HG03045 (cell line): ENCODE measurements around the gene SAMD9L.
A peak's percentile ranks its signal among the peaks of the same experiment; 100 is the strongest.

Source experiments
- ATAC-seq: cut with Tn5 transposase; IDR thresholded peaks from one replicate; pipeline ENCODE4 v1.9.1; 2021; ENCODE audit warnings: mild to moderate bottlenecking, moderate library complexity; ENCODE audit not compliant: unreplicated experiment

SAMD9L gene

GRCh38 chr7:93148144-93148543 lies at the start of gene SAMD9L:
Gene SAMD9L (minus strand): TSS chr7:93148385. CDS start chr7:93135971, 12,414 bp downstream.
- ATAC-seq = peak; percentile 48

GRCh38 chr7:93196336-93196735 lies 48.2 kb upstream of the SAMD9L start:
- no peak for ATAC-seq

- no peak for ATAC-seq
Measured at GRCh38 chr7:93194386-93194785, 46.2 kb upstream of the SAMD9L start.

- no peak for ATAC-seq
Measured at GRCh38 chr7:93188870-93189634, 40.9 kb upstream of the SAMD9L start.

DNA sequence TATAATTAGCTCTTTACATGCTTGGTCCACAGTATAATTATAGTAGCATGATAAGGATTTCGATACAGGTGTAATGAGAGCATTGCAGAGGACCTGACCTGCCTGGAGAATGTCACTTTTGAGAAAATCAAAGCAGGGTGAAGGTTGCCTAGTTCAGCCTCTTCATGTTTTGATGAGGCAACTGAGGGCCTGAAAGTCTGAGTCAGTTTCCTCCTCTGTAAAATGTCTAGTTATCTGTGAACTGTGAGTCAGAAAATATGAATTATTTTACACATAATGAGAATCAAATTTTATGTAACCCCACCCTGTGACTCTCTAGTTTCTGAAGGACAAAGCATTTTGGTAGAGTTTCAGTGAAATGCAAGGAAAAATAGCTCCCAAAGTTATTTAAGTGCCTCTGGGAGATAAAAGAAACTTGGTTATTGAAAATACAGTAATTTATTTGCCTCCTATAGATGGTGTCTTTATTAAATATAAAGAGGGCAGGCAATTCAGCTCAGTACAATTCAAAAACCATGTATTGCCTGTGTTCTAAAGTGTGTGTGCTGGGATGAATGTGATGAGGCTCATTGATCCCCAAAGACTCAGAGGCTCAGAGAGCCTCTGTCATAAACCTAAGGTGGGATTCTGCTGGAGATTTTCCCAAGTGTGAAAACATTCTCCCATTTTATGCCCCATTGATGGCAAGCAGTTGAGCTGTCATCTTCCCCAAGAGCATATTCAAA lies 37.3 kb upstream of the SAMD9L start:
- no peak for ATAC-seq

GRCh38 chr7:93179173-93179572 lies 31.0 kb upstream of the SAMD9L start:
- no peak for ATAC-seq

DNA sequence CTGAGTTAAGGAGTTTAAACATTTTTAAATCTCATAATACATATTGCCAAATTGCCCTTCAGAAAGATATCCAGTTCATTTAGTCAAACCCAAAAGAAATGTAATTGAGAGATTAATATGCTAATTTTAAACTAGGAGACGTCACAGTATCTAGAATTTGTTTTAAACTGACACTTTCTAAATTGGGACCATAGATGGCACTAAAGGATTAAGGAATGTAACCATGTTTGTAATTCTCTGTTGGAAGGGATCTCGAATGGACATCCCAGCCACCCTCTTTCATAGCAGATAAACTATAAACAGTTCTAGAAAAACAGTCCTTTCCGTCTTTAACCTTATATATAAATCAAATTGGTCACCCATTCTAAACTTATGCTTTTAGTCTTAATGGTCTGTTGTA lies 30.0 kb upstream of the SAMD9L start:
- ATAC-seq = no peak

- no peak for ATAC-seq
Measured at GRCh38 chr7:93176992-93177580, 28.9 kb upstream of the SAMD9L start.

- ATAC-seq = no peak
Measured at GRCh38 chr7:93175219-93175618, 27.0 kb upstream of the SAMD9L start.

- no peak for ATAC-seq
Measured at GRCh38 chr7:93172683-93173082, 24.5 kb upstream of the SAMD9L start.

DNA sequence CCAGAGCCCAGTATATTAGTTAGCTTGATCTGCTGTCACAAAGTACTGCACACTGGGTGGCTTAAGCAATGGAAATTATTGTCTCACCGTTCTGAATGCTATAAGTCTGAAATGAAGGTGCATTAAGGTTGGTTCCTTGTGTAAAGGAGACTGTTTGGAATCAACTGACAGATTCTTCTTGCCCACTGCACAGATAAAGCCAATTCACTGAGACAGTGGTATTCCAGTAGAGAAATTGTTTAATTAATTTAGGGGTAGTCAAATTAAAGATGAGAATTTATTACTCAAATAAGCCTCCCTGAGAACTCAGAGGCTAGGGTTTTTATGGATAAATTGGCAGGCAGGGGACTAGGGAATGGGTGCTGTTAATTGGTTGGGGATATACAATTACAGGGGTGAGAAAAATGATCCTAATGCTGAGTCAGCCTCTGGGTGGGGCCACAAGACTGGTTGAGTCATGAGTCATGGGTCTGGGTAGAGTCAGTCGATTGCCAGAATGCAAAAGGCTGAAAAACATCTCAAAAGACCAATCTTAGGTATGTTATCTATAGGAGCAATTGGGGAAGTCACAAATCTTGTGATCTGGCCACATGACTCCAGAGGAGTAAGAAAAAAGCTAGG lies 23.5 kb upstream of the SAMD9L start:
- no peak for ATAC-seq

GRCh38 chr7:93165447-93165846 lies 17.3 kb upstream of the SAMD9L start:
- ATAC-seq = peak; percentile 93

DNA sequence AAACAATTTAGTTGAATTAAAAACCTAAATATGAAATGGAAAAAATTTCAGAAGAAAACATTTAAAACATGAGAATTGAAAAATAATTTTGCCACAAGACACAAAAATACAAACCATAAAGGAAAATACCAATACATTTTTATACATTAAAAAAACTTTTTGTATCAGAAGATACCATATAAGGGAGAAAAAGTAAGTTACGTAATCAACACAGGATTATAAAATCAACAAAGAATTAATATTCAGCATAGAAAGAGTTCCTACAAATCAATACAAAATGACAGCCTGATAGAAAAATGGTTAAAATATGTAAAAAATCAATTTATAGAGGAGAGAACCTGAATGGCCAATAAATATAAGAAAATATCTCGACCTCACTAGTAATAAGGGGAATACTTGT lies 16.6 kb upstream of the SAMD9L start:
- ATAC-seq = no peak

- no peak for ATAC-seq
Measured at GRCh38 chr7:93161181-93161762, 13.1 kb upstream of the SAMD9L start.

DNA sequence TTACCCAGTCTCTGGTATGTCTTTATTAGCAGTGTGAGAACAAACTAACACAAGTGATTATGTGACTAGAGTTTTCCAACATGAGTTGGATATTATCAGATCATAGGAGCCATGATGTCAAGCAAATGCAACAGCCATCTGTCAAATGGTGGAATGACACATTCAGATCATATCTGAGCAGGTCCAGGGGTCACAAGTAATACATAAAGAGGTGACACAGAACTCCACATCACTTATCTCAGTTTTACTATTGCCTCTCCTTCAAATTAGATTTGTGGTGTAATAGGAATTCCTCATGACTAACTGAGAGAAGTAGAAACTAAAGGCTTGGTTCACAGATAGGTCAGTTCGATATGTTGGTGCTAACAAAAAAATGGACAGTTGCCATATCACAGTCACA lies 12.2 kb upstream of the SAMD9L start:
- ATAC-seq = no peak

DNA sequence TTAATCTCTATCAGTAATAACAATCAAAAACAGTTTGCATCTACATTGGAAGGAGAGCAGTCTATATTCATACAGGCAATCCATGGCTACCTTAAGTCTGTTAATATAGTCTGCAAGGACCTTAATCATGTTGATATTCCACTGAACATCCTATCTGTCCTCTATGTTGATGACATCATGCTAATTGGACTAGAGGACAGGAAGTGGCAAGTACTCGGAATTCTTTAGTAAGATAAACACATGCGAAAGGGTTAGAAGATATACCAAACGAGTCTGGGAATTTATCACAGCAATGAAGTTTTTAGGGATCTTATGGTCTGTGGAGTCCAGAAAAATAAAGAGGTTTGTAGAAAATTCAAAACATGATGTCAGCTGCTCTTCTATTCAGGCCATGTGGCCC lies 11.3 kb upstream of the SAMD9L start:
- no peak for ATAC-seq

DNA sequence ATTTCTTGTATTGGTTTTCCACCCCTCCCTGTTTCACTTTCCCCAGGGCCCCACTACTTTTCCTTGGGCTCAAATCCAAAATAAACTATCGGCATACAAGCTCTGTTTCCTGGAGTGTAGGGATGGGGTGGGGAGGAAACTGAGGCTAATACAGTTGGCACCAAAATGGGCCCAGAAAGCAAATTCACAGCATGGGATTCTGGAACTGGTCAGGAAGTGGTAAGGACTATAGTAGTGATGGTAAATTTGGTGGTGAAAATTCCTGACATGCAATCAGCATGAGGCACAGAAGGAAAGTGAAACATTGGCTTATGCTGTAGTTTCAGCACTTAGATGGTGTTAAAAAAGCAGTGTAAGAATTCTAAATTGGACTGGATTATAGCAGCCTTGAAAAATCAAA lies 8.7 kb upstream of the SAMD9L start:
- ATAC-seq = no peak

- ATAC-seq = no peak
Measured at GRCh38 chr7:93150200-93150835, 2.1 kb upstream of the SAMD9L start.

GRCh38 chr7:93148727-93149126 lies 542 bp upstream of the SAMD9L start:
- no peak for ATAC-seq

- ATAC-seq = peak; percentile 83
Measured at GRCh38 chr7:93147363-93147762, 822 bp downstream of the SAMD9L start.
